Measurements from ENCODE around the gene REXO2.

DNA sequence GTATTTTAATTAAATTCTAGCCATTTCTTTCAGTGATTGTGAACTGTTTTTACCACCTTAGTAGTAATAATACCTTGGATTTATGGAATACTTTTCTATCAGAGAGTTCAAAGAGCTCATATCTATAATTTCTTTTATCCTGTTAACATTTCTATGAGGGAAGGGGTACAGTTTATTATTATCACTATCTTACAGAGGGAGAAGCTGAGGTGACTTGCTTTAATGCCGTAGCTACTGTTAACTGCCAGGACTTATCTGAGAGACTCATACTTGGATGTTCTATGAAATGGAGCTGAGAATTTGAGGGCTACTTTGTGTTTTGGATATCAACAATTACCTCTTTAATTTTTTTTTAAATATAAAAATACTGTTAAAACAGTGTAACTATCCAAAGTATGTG, 3.3 kb downstream of the REXO2 start:
- TF ChIP-seq EZH2 (IDR thresholded peaks at IDR 0.05) (no peak), FOXP2 (optimal IDR thresholded peaks at IDR 0.05; ENCODE audit: control extremely low read depth, extremely low read length, insufficient read depth) (no peak), POLR2AphosphoS5 (IDR thresholded peaks at IDR 0.05; ENCODE audit: borderline replicate concordance, low read depth, low read length) (no peak)

Measured in SK-N-MC (cell line).